ENCODE results near the gene CACNA2D4.

The CACNA2D4 gene

DNA sequence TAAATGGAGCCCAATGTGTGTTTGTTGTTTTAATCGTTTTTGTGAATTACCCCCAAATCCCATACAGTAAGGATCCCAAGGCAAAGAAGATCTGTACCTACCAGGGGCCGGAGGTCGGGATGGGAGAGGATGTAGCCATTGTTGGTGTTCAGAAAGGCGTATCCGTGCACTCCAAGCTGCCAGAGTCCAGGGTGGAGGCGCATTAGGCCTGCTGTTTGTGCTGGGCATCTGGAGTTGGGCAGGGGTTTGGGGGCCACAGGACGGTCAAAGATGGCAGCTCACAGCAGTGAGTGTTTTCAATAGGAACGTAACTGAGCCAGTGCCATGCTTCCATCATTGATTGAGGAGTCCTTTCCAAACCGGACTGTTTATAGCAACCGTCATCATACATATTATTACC is 40.2 kb downstream of the CACNA2D4 start:
- Mint-ChIP-seq H3K9me3 (no peaks in the 10 kb centered on the region), H3K4me3 (no peak overlapping the region), H3K27ac (no peak overlapping the region), H3K4me1 (no peaks in the 10 kb centered on the region), H3K27me3 (no peaks in the 10 kb centered on the region)
- ATAC-seq (no peak), DNase-seq (no peak)

GRCh38 chr12:1877169-1877878 is 41.1 kb downstream of the CACNA2D4 start:
- H3K4me1 Mint-ChIP-seq, result no peaks in the 10 kb centered on the region
- no peak overlapping the region for H3K27ac Mint-ChIP-seq
- DNase-seq (no peak), ATAC-seq (no peak)
- no peaks in the 10 kb centered on the region for H3K27me3 Mint-ChIP-seq
- no peak overlapping the region for H3K4me3 Mint-ChIP-seq
- H3K9me3 Mint-ChIP-seq, result no peaks in the 10 kb centered on the region

DNA sequence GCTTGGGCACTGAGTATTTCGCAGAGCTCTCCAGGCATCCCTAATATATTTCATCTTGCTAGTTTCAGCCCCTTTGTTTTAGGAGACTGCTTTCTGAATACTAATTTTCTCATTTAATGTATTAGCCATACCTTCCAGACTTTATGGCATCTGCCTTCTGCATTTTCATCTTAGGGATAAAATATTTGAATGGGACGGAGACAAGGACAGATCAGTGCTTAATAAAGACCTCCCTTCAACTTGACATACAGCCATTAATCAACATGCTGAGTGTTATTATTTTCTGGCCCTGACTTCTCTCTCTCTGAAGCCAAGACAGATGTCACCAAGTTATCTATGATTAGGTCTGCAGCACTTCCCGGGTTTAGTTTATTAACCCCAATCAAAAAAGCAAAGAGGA is 42.4 kb downstream of the CACNA2D4 start:
- no peak overlapping the region for H3K27ac Mint-ChIP-seq

GRCh38 chr12:1875608-1876007 is 42.8 kb downstream of the CACNA2D4 start:
- H3K27ac Mint-ChIP-seq, result no peak overlapping the region
- DNase-seq (no peak), ATAC-seq (no peak)
- H3K4me1 Mint-ChIP-seq, result no peaks in the 10 kb centered on the region
- H3K4me3 Mint-ChIP-seq, result no peak overlapping the region
- H3K27me3 Mint-ChIP-seq, result no peaks in the 10 kb centered on the region
- peaks cover 6 to 11% of the 10 kb centered on the region in 2 donors for H3K9me3 Mint-ChIP-seq

More for the DNA sequence above, 42.4 kb downstream of the CACNA2D4 start:
- Mint-ChIP-seq H3K27me3 (no peaks in the 10 kb centered on the region), H3K4me3 (no peak overlapping the region), H3K9me3 (peaks cover 5 to 6% of the 10 kb centered on the region in 2 donors), H3K4me1 (no peaks in the 10 kb centered on the region)
- ATAC-seq (no peak), DNase-seq (no peak)

- peaks cover 11 to 13% of the 10 kb centered on the region in 2 donors for H3K9me3 Mint-ChIP-seq
- no peaks in the 10 kb centered on the region for H3K4me1 Mint-ChIP-seq
- no peak overlapping the region for H3K4me3 Mint-ChIP-seq
Measured at GRCh38 chr12:1873531-1874510, 44.6 kb downstream of the CACNA2D4 start.

DNA sequence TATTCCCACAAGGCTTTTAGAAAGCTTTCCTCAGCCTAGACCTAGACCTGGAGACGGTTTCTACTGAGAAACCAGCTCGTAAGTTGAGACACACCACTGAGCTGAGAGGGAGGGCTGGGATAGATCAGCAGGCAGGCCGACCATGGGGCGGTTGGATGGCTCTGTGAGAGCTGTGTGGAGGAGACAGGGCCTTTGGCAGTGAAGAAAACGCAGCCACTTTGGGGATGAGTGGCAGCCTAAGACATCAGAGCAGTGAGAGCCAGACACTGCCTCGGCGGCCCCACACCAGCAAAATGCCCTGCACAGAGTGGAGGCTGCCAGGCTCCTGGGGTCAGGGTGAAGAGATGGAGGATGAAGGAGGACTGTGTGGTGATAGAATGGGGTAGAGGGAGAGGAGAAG is 46.0 kb downstream of the CACNA2D4 start:
- peaks cover 11 to 13% of the 10 kb centered on the region in 2 donors for H3K9me3 Mint-ChIP-seq
- H3K4me1 Mint-ChIP-seq, result no peaks in the 10 kb centered on the region
- H3K27me3 Mint-ChIP-seq, result no peaks in the 10 kb centered on the region
- DNase-seq, result no peak
- H3K27ac Mint-ChIP-seq, result no peak overlapping the region
- H3K4me3 Mint-ChIP-seq, result no peak overlapping the region
- ATAC-seq, result no peak

More at GRCh38 chr12:1873531-1874510, 44.6 kb downstream of the CACNA2D4 start:
- Mint-ChIP-seq H3K27me3 (no peaks in the 10 kb centered on the region), H3K27ac (no peak overlapping the region)
- ATAC-seq (no peak), DNase-seq (no peak)

DNA sequence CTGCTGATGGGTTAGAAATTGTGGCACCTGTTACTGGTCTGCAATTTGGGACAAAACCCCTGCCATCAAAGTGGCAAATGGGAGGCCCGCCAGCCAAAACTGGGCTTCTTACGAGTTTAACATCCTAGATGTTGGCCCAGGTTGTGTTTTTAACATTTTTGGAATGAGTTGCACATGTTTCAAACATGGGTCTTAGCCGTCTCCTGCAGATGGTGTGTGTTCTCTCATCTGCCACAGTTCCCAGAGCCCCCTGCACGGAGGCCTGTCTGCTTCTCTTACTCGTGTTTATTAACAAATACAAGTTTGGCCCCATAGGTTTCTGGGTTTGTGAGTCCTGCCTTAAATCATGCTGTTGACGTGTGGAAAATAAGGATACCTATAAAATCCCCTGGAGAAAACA is 46.5 kb downstream of the CACNA2D4 start:
- Mint-ChIP-seq H3K9me3 (peaks cover 11 to 13% of the 10 kb centered on the region in 2 donors), H3K27ac (no peak overlapping the region), H3K27me3 (no peaks in the 10 kb centered on the region), H3K4me3 (no peak overlapping the region), H3K4me1 (no peaks in the 10 kb centered on the region)
- DNase-seq (no peak), ATAC-seq (no peak)

DNA sequence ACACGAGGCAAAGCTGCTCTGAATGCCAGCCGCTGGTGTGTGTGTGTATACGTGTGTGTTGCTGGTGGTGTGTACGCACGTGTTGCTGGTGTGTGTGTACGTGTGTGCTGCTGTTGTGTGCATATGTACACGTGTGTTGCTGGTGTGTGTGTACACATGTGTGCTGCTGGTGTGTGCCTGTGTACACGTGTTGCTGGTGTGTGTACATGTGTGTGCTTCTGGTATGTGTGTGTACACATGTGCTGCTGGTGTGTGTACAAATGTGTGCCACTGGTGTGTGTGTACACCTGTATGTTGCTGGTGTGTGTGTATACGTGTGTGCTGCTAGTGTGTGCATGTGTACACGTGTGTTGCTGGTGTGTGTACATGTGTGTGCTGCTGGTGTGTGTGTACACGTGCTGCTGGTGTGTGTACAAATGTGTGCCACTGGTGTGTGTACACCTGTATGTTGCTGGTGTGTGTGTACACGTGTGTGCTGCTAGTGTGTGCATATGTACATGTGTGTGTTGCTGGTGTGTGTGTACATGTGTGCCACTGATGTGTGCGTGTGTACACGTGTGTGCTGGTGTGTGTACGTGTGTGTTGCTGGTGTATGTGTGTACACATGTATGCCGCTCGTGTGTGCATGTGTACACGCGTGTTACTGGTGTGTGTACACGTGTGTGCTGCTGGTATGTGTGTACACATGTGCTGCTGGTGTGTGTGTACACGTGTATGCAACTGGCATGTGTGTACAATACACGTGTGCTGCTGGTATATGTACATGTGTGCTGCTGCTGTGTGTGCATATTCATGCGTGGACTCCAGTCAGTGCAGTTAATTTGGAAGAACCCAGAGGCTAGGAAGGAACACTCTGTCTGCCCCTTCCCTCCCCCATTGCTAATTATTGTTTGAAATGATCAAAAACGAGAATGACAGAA is 47.2 kb downstream of the CACNA2D4 start:
- DNase-seq (no peak), ATAC-seq (no peak)
- Mint-ChIP-seq H3K4me1 (no peaks in the 10 kb centered on the region), H3K4me3 (no peak overlapping the region), H3K27ac (no peak overlapping the region), H3K9me3 (peaks cover 11 to 13% of the 10 kb centered on the region in 2 donors), H3K27me3 (no peaks in the 10 kb centered on the region)

GRCh38 chr12:1870086-1870485 is 48.4 kb downstream of the CACNA2D4 start:
- no peak for ATAC-seq
- no peak for DNase-seq
- H3K27me3 Mint-ChIP-seq, result peaks cover 8% of the 10 kb centered on the region

DNA sequence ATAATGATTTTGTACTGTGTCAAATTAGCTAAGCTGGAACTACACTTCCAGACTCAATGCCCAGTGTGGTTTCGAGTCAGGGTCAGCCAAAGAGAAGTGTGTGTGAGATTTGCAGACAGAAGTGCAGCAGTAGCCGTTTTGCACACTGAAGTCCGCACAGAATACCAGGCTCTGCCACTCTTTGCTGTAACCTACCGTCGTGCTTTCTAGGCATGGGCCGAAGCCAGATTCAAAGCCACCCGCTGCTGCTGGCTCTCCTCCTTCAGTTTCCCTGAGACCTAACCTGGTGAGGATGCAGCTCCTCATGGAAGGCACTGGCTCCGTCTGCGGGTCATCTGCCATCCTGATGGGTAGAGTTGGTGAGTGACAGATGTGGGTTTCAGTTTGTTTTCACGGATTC is 49.3 kb downstream of the CACNA2D4 start:
- Mint-ChIP-seq H3K4me3 (no peak overlapping the region), H3K27me3 (peaks cover 9% of the 10 kb centered on the region), H3K27ac (no peak overlapping the region), H3K9me3 (peaks cover 11 to 13% of the 10 kb centered on the region in 2 donors), H3K4me1 (no peaks in the 10 kb centered on the region)
- DNase-seq, result no peak
- ATAC-seq, result no peak

More at GRCh38 chr12:1870086-1870485, 48.4 kb downstream of the CACNA2D4 start:
- no peaks in the 10 kb centered on the region for H3K4me1 Mint-ChIP-seq
- peaks cover 11 to 13% of the 10 kb centered on the region in 2 donors for H3K9me3 Mint-ChIP-seq
- no peak overlapping the region for H3K4me3 Mint-ChIP-seq
- H3K27ac Mint-ChIP-seq, result no peak overlapping the region

GRCh38 chr12:1865284-1865866 is 53.1 kb downstream of the CACNA2D4 start:
- no peak for DNase-seq
- Mint-ChIP-seq H3K9me3 (peaks cover under 1 to 5% of the 10 kb centered on the region in 2 donors), H3K4me3 (no peak overlapping the region), H3K27ac (no peak overlapping the region), H3K27me3 (peaks cover 9% of the 10 kb centered on the region), H3K4me1 (no peaks in the 10 kb centered on the region)
- no peak for ATAC-seq

GRCh38 chr12:1864867-1865266 is 53.6 kb downstream of the CACNA2D4 start:
- H3K4me3 Mint-ChIP-seq, result no peak overlapping the region
- H3K27ac Mint-ChIP-seq, result no peak overlapping the region

GRCh38 chr12:1864456-1864855 is 54.0 kb downstream of the CACNA2D4 start:
- Mint-ChIP-seq H3K27ac (no peak overlapping the region), H3K4me1 (no peaks in the 10 kb centered on the region), H3K9me3 (peaks cover 0 to 1% of the 10 kb centered on the region in 2 donors), H3K27me3 (peaks cover 9% of the 10 kb centered on the region), H3K4me3 (no peak overlapping the region)
- DNase-seq, result no peak
- ATAC-seq, result no peak

More at GRCh38 chr12:1864867-1865266, 53.6 kb downstream of the CACNA2D4 start:
- DNase-seq, result no peak
- Mint-ChIP-seq H3K27me3 (peaks cover 9% of the 10 kb centered on the region), H3K4me1 (no peaks in the 10 kb centered on the region), H3K9me3 (peaks cover 0 to 5% of the 10 kb centered on the region in 2 donors)
- ATAC-seq, result no peak

GRCh38 chr12:1863823-1864222 is 54.6 kb downstream of the CACNA2D4 start:
- Mint-ChIP-seq H3K4me1 (no peaks in the 10 kb centered on the region), H3K27ac (no peak overlapping the region)

GRCh38 chr12:1862973-1863372 is 55.5 kb downstream of the CACNA2D4 start:
- ATAC-seq (no peak), DNase-seq (no peak)
- no peaks in the 10 kb centered on the region for H3K4me1 Mint-ChIP-seq
- peaks cover 9% of the 10 kb centered on the region for H3K27me3 Mint-ChIP-seq
- no peaks in the 10 kb centered on the region for H3K9me3 Mint-ChIP-seq
- no peak overlapping the region for H3K4me3 Mint-ChIP-seq
- H3K27ac Mint-ChIP-seq, result no peak overlapping the region

More at GRCh38 chr12:1863823-1864222, 54.6 kb downstream of the CACNA2D4 start:
- ATAC-seq (no peak), DNase-seq (no peak)
- Mint-ChIP-seq H3K9me3 (no peaks in the 10 kb centered on the region), H3K4me3 (no peak overlapping the region), H3K27me3 (peaks cover 9% of the 10 kb centered on the region)

Measured in stimulated activated naive CD8-positive, alpha-beta T cell treated with anti-CD3 and anti-CD28 coated beads, Interleukin-15, amount 100 ng/mL, for 72 hours (primary cell).